Activated effector memory CD4-positive, alpha-beta T cell treated with Interleukin-2 at 50 U/mL for 16 hours (primary cell): ENCODE measurements around the gene SH2B3.
"Not testable (repeated sequence)": the region's sequence is repeated elsewhere in the genome, so short reads cannot be mapped to it uniquely, and the experiment has no call there.

Source experiments
- DNase-seq: peaks from one replicate; pipeline ENCODE4 v3.0.0-alpha.2; 2020

Gene SH2B3

DNA sequence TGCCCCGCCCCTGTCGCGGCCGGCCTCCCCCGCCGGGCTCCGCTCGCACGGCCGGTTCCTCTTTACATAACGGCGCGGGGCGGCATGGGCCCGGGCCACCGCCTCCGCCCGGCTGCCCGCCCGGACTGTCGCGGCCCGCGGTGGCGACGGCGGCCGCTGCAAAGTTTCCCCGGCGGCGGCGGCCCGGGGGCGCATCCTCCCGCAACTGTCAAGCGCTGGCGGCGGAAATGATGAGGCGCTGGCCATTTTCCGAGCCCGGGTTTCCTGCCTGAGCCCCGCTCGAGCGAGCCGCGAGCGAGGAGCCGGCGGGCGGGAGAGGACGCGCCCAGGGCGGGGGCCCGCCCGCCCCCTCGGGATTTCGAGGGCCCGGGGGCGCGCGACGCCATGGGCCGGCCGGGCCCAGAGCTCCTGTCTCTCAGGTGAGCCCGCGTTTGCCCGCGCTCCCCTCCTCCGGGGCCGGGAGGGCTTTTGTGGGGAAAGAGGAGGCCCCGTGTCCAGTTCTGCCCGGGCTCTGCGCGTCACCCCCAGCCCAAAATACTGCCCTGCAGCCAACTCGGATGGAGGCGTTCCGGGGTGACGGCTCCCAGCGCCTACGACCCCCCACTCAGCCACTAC is at the start of gene SH2B3:
SH2B3 (plus strand) TSS at position 65 of the 615 bp plus-strand sequence. CDS start 12,223 bp downstream, outside the sequence.
- DNase-seq = peak; percentile 76

DNA sequence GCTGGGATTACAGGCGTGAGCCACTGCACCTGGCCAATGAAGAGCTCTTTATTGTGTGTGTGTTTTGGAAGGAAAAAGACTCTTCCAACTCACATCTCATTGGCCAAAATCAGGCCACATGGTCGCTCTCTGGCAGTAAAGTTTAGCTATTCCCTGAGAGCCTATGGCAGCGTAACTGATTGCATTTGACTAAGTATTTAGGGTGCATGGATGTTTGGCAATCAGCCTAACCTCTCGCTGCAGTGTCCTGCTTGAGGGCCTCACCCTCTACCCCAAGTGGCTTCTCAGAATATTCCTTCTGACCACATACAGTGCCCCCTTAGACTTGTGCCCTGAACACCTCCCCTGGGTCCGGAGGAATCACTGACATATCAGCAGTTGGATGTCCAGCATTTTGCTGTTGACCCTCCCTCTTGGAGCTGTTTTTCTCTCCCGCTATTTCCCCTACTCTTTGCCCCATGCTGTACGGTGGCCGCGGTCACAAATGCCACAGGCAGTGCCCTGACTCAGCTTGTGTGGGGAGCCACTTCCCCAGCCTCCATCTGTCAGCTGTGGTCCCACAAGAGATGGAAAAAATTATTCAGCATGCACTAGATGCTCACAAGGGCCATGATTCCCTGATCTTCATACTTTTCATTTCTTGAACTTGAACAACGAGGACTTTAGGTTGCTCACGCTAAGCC is 46.4 kb upstream of the SH2B3 start:
- no peak for DNase-seq

DNA sequence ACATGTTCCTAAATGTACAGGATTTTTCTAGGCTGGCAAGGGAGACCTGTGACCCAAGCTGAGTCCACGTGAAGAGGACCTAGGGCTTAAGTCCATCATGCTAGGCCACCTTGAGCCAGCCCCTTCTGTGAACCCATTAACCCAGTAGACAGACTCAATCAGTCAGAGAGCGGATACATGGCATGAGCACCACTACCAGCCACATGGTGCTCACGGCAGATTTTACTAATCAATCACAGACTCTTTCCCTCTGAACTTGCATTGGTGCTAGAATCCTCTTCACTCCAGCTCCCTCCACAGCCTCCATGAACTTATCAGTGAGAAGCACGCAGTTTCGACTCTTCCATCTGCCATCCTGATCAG is 45.8 kb upstream of the SH2B3 start:
- no peak for DNase-seq

DNA sequence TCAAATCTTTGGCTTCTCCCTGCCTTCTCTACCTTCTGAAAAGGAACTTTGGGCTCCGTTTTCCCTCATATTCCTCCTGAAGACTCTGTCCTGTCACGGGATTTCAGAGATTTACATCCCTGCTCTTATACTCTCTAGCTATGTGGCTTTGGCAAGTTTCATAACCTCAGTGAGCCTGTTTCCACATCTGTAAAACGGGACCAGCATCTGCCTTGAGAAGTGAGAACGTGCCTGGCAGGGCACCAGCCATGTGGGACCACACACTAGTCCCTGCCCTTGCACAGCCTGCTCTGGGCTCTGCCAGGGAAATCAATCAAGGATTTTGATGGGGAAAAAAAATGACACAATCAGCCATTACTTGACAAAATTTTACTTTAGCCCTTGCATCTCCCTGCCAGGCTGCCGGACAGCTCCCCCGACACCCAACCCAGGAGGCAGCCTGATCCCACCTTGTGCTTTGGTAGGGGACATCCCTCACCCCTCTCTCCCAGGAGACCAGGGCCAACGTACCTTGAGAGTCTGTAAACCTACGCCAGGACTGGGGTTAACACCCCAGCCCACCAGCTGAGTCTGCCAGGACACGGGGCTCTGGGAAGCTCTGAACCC is 45.3 kb upstream of the SH2B3 start:
- no peak for DNase-seq

DNA sequence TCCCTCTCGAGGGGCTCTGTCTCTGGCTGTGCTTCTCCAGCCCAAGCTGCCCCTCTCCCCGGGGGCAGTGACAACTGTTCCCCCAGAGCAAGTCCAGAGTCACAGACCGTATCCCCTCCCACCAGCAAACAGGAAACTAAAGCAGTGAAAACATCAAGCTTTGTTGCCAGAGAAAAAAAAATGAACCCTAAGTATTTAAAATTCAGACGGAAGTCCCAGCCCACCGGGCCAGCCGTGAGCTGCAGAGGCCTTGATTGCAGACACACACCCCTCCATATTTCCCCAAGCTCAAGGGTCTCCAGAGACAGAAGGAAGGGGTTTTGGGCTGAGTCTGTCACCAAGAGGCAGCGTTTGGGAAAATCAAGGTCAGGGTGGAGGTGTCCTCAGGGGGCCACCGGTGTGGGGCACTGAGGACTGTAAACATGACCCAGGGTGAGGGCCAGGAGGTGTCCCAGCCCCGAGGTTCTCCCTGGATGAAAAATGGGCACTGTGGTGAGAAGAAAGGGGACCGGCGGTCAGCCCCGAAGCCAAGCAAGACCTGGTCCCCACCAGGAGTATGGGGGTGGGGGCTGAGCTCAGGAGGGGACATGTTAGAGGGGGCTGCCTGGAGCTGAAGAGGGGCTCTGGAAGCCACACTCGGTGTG is 44.5 kb upstream of the SH2B3 start:
- DNase-seq = no peak

DNA sequence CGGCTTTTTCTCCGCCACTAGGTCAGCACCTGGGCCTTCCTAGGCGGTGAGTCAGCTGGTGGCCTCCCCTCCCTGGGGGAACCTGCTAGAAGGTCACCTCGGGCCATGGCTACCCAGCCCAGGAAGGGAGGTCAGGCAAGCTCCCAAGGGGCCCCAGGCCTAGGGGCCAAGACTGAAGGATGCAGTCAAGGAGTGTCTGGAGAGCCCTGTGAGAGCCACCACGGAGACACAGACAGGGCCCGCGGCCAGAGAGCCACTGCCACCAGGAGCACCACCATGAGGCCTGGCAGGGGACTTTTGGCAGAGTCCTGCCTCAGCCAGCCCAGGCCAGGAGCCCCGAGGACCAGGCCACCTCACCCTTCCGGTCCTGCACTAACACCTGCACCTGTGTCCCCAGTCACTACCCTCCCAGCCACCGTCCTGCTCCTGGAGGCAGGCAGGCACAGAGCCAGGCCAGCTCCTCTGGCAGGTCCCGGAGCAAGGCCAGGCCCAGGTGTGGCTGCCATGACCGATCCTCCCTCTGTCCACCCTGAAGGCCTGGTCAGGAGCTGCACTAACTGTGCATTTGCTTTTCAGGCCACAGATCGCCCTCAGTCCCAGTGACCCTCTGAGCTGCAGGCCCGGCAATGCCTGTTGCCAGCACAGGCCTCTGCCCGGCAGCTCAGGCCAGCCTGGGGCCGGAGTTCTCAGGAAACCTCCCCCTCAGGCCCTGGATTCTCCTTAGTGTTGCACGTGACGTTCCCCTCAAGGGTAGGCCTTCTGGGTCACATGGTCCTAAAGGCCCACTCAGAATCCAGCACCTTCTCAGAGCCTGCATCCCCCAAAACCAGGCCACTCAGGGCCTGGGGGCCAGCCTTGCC is 43.8 kb upstream of the SH2B3 start:
- no peak for DNase-seq

DNA sequence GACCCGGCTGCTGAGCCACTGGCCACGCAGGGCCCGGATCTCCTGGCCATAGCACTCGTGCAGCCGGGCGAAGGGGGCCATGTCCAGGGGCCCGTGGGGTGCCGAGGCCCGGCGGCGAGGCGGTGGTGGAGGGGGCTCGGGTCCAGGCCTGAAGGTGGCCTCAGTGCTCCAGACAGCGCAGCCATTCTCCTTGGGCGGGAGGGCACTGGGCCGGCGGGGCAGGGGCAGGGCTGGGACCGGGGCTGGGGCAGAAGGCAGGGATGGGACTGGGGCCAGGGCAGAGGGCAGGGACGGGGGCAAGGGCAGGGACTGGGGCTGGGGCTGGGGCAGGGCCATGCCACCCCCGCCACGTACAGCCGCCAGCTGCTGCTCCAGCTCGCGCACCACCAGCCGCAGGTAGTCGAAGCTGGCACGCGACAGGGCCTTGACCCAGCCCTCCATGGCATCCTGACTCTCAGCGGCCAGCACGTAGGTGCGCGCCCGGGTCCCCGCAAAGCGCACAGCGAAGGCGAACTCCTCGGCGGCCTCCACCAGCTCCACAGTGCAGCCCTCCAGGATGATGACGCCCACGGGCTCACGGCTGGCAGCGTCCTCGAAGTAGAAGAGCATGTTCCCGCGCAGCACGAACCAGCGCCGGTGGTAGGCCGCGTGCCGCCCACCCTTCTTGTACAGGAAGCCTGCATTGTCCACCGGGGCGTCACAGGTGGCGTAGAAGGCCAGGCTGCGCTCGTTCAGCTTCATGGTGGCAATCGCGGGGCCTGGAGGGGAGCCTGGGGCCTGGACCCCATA is 42.8 kb upstream of the SH2B3 start:
- no peak for DNase-seq

DNA sequence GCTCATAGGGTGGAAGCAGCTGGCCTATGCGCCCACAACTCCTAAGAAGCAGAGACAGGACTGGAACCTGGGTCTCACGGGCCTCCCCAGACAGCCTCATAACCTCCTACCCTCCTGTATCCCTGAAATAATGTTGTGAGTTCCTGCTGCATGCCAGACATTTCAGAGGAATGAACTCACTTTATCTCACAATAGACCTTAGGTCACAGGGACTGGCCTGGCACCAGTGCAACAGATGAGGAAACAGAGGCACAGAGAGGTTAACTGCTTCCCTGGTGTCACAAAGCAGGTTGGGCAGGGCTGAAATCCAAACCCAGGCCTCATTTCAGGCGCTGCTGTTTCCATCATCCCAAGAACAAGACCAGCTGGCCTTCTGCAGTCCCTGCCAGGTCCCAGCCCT is 42.1 kb upstream of the SH2B3 start:
- DNase-seq = no peak

DNA sequence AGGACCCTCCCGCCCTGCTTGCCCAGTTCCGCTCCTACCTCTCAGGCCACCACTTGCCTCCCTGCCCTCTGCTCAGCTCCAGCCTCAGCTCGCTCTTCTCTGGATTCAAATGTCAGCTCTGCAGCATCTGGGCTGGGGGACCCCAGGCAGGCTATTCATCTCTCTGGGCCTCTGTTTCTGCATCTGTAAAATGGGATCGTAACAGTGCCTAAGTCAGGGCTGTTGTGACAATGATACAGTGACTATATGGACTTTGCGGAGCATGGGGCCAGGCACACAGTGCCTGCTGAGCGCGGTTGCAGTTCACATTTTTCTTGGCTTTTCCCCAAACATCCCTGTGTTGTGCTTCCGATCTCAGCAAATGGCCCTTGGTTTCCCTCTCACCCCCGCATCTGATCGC is 39.6 kb upstream of the SH2B3 start:
- DNase-seq = no peak

DNA sequence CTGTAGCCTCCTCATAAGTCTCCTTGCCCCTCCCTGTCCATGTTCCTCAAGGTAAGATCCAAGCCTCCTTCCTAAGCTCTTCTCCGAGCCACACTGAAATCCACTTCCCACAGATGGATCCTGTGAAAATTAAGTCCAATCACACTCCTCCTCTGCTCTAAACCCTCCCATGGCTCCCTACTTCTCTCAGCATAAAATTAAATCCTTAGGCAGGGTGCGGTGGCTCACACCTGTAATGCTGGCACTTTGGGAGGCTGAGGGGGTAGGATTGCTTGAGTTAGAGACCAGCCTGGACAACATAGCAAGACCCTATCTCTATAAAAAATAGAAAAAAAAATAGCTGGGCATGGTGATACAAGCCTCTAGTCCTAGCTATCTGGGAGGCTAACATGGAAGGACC is 39.1 kb upstream of the SH2B3 start:
- no peak for DNase-seq

DNA sequence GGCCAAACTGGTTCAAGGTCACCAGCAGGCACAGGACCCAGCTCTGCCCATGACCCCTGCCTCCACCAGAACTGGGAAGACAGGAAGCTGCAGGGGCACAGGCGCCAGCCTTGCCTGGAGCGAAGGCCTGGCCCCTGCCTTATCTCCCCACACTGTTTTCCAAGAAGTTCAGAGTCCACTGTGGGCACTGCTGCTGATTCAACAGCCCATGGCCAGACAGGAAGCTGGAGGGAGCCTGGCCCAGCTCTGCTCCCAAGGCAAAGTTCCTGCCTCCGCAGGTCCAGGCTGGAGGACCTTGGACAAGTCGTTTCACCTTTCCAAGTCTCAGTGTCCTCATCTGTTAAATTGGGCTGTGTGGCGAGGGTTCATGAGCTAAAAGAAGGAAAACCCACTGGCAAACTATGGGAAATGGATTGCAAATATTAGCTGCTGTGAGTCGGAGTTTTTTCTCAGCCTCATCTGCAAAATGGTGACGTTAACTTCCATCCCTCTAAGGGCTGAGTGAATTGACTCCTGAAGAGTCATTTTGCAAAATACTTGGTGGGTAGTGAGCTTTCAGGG is 38.0 kb upstream of the SH2B3 start:
- no peak for DNase-seq

DNA sequence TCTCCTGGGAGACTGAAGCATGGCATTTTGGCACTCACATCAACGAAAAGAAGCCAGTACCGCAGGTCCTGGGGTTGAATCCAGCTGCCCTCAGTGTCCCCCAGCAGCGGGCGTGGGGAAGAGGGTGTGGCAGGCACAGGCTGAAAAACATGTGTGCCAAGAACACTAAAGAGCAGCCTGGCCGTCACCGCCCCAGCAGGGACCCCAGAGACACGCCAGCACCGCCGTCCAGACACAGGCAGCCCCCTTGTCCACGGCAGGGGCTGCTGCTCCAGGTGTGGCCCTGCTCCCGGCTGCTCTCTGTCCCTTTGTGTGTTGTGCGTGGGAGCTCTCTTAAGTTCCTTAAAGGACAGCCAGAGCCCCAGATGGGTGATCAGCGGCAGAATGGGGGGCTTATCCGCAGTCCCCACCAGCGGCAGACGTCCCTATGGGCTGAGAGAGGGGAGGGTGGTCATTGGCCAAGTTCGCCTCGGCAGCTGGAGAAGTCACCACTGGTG is 37.4 kb upstream of the SH2B3 start:
- DNase-seq = no peak

DNA sequence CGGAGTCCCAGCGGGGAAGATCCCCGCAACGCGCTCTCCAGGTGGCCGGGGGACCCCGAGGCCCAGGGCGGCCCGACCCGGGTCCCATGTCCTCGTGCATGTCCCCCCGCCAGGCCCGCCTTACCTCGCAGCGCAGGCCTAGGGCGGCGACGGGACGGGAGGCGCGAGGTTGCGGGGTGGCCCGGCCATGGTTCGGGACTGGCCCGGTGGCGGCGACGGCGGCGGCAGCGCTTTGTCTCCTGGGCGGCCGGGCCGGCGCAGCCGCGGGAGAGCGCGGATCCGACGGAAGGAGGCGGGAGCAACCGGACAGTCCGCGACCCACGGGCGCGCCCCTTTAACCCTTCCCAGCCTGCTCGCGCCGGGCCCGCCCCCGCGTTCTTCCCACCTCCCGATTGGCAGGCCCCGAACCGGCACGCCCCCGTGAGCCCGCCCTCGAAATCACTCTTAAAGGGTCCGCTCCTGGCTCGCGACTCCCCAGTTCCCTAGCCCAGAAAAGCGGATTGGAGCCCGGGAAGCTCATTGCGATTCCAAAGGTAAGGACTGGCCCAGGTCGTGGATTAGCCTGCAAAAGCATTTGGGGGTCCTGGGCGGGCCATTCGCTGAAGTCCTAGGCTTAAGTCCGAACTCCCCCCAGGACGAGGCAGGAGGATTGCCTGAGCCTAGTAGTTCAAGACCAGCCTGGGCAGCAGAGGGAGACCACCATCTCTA is 36.8 kb upstream of the SH2B3 start, which contains the start of gene PHETA1:
PHETA1 (minus strand) TSS at position 308 of the 708 bp plus-strand sequence. CDS start 5,668 bp downstream, outside the sequence.
- DNase-seq = peak; percentile 61

DNA sequence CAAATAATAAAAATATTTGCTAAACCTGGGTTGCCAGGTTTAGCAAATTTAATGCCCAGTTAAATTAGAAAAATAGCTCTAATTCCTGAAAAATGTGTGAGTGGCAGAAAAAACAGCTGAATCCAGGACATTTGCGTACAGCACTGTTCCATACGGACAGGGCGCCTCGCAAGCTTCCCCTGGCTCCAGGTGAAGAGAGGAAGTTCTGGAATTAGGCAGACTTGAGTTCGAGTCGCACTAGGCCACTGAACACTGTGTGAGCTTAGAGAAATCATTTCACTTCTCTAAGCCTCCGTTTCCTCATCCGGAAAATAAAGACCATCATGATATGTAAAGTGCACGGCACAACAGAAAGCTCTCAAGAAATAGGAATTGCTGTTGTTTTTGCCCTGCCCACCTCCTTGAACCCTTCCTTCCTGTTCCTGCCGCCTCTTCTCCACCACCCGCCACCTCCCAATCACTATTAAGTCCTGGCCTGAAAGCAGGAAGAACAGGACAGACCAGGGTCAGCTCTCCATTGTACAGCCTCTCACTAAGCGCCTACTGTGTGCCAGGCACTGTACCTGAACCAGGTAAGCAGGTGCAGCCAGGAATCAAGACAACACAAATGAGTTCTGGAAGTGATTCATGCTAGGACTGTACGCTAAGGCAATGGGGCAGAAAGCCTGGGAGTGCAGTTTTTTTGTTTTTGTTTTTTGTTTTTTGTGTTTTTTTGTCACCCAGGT is 36.1 kb upstream of the SH2B3 start:
- DNase-seq = no peak

DNA sequence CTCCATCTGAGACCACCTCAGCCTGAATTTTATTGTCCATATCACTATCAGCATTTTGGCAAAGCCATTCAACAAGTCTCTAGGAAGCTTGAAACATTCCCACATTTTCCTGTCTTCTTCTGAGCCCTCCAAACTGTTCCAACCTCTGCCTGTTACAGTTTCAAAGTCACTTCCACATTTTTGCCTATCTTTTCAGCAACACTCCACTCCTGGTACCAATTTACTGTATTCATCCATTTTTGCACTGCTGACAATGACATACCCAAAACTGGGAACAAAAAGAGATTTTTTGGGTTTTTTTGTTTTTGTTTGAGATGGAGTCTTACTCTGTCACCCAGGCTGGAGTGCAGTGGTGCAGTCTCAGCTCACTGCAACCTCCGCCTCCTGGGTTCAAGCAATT is 32.5 kb upstream of the SH2B3 start:
- DNase-seq = not testable (repeated sequence)

DNA sequence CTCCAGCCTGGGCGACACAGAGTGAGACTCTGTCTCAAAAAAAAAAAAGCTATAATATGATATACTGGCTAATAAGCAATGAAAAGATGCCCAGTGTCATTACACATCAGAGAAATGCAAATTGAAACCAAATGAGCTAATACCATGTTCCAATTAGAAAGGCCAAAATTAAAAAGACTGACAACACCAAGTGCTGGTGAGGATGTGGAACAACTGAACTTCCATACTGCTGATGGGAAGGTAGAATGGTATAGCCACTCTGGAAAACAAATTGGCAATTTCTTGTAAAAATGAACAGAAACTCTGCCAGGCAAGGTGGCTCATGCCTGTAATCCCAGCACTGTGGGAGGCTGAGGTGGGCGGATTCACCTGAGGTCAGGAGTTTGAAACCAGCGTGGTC is 28.3 kb upstream of the SH2B3 start:
- DNase-seq = no peak

DNA sequence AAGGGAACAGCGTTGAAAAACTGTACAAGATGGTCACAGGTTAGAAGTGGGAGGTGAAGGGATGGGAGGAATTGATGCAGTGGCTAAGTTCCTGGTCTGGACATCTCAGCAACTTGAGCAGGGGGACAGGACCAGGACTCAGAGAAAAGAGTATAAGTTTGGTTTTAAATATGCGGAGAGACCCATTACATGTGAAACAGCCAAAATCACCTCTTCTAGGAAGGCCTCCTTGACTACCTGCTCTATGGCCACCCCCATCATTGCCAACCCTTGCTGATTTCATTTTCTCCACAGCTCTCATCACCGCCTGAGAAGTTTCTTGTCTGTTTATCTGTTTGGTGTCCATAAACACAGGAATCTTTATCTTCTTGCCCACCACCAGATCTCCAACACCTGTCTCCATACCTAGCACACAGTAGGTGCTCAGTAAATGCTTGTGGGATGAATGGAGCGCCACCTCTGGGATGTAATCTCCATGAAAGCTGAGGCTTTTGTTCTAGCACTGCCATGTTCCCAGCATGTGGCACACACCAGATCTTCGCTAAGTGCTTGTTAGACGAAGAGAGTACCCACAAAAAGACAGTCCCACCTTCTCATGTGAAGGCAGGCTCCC is 25.7 kb upstream of the SH2B3 start:
- no peak for DNase-seq

DNA sequence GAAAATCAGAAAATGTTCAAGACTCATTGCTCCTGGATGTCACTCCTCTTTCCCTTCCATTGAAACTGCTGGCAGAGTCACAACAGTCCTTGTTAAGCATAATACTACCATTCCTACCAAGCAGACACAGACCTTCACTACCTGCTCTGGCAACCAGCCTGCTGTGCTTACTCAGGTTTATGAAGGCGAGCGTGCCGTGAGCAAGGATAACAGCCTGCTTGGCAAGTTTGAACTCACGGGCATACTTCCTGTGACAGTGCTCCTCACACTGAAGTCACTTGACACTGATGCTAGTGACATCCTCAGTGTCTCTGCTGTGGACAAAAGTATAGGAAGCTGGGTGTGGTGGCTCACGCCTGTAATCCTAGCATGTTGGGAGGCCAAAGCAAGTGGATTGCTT is 21.1 kb upstream of the SH2B3 start:
- no peak for DNase-seq

DNA sequence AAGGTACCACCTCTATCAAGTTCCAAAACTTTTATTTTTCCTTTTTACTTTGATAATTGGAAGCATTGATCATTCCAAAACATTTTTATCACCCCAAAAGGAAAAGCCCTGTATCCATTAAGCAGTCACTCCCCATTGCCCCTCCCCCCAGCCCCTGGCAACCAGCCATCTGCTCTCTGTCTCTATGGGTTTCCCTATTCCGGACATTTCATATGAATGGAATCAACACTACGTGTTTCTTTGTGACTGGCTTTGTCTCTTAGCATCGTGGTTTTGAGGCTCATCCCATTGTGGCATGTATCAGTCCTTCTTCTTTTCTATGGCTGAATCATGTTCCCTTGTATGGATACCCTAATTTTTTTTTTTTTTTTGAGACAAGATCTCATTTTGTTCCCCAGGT is 18.8 kb upstream of the SH2B3 start:
- no peak for DNase-seq
